ENCODE measurements around the gene NR2C2.
A peak's percentile ranks its signal among the peaks of the same experiment; 100 is the strongest.

Gene NR2C2

GRCh38 chr3:15044326-15044725, 96.9 kb downstream of the NR2C2 start:
- H3K27ac ChIP-seq: peak overlapping the region; percentile 75
- no peak for TF ChIP-seq CTCF (conservative IDR thresholded peaks at IDR 0.05)

- H3K27ac ChIP-seq: peak overlapping the region; percentile 75; the same call in 1 of the 2 replicates
Measured at GRCh38 chr3:15045667-15046066, 98.3 kb downstream of the NR2C2 start.

DNA sequence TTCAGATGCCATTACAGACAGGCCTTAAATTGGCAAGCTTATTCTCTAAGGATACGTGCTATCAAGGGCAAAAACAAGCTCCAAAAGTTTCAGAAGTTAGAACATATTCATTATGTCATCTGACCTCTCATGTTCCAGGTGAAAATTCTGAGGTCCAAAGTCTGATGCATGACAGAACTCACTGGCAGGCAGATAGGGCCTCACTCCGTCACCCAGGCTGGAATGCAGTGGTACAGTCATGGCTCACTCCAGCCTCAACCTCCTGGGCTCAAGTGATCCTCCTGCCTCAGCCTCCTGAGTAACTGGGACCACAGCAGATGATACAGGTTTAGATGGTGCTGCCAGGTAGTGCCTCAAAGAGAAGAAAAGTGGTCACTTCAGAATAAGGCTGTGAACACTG, 102.2 kb downstream of the NR2C2 start:
- no peak overlapping the region for H3K27ac ChIP-seq

More at GRCh38 chr3:15045667-15046066, 98.3 kb downstream of the NR2C2 start:
- TF ChIP-seq CTCF (conservative IDR thresholded peaks at IDR 0.05): no peak

GRCh38 chr3:15050405-15051092, 103.2 kb downstream of the NR2C2 start:
- no peak for TF ChIP-seq CTCF (conservative IDR thresholded peaks at IDR 0.05)
- H3K27ac ChIP-seq: no peak overlapping the region

More for the DNA sequence above, 102.2 kb downstream of the NR2C2 start:
- no peak for TF ChIP-seq CTCF (conservative IDR thresholded peaks at IDR 0.05)

DNA sequence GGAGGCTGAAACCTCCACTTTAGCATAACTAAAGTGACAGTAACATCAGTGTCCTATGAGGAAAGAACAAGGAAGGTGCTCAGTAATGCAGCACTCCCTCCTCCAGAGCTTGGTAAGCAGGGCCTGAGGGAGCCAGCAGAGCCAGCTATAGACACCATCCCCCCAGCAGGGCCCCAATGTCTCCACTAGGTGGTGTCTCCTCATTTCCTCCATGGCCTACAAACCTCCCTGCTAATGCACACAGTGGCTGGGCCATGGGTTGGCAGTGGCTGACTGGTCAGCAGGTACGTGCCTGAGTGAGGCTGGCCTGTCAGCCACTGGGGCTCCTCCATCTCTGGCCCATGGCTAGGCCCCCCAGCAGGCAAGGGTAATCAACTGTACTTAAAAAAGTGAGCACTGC, 104.1 kb downstream of the NR2C2 start:
- H3K27ac ChIP-seq: peak overlapping the region; percentile 4; the same call in 1 of the 2 replicates
- TF ChIP-seq CTCF (conservative IDR thresholded peaks at IDR 0.05): peak; percentile 71

- TF ChIP-seq CTCF (conservative IDR thresholded peaks at IDR 0.05): no peak
- H3K27ac ChIP-seq: no peak overlapping the region; the same call in 1 of the 2 replicates
Measured at GRCh38 chr3:15052335-15053242, 105.2 kb downstream of the NR2C2 start.

GRCh38 chr3:15053541-15053940, 106.2 kb downstream of the NR2C2 start:
- TF ChIP-seq CTCF (conservative IDR thresholded peaks at IDR 0.05): no peak
- no peak overlapping the region for H3K27ac ChIP-seq
